H1 (cell line): ENCODE measurements around the gene PLXNA4. TPM values are rescaled to one million over a fixed set of nuclear protein-coding genes. Genes with fewer than 3 reads are reported as not detected.

Source experiments
- CTCF ChIA-PET: fragments of 300-600 bp; sonication (Branson Sonifier 250); formaldehyde crosslinking; loops from one replicate; lab custom pipeline; 2021; ENCODE audit not compliant: partially characterized antibody; lab: Charles Lee
- POLR2A ChIA-PET: fragments of 300-600 bp; sonication (Branson Sonifier 250); formaldehyde crosslinking; loops from one replicate; lab custom pipeline; 2021; ENCODE audit warnings: inconsistent platforms; ENCODE audit not compliant: partially characterized antibody; lab: Charles Lee
- DNase-seq, 2 experiments: peaks; one replicate each; pipeline versions ENCODE4 v3.0.0 to v3.0.0-alpha.2; 2010 to 2022; ENCODE audit warnings: low spot score in 2 of 2, low read depth in 1 of 2, mixed read lengths in 1 of 2
- FAIRE-seq: peaks from 2 replicates; lab custom pipeline; 2011; peaks lifted over from hg19 to GRCh38; lab: Jason Lieb, UNC
- H2AFZ ChIP-seq: 2 replicates; pipeline ENCODE4 v1.8.1; 2012; ENCODE audit warnings: low read length, inconsistent platforms
- H2AK5ac ChIP-seq: 2 replicates; pipeline ENCODE4 v1.6.1; 2013; ENCODE audit warnings: low read depth, low read length
- H2BK120ac ChIP-seq: replicated peaks from 2 replicates; pipeline ENCODE3; 2013; ENCODE audit warnings: low read depth, low read length, inconsistent platforms
- H2BK12ac ChIP-seq: 2 replicates; pipeline ENCODE4 v1.6.1; 2013; ENCODE audit warnings: low read depth, low read length
- H2BK15ac ChIP-seq: 2 replicates; pipeline ENCODE4 v1.6.1; 2013; ENCODE audit warnings: low read length
- H2BK20ac ChIP-seq: 2 replicates; pipeline ENCODE4 v1.6.1; 2013; ENCODE audit warnings: low read length
- H2BK5ac ChIP-seq: 2 replicates; pipeline ENCODE4 v1.6.1; 2013; ENCODE audit warnings: low read depth, low read length
- H3K14ac ChIP-seq: 2 replicates; pipeline ENCODE4 v1.6.1; 2013; ENCODE audit warnings: inconsistent platforms; ENCODE audit not compliant: insufficient read length
- H3K18ac ChIP-seq: 2 replicates; pipeline ENCODE4 v1.6.1; 2013; ENCODE audit warnings: low read length; ENCODE audit errors: extremely low read depth
- H3K23ac ChIP-seq: 2 replicates; pipeline ENCODE4 v1.6.1; 2013; ENCODE audit warnings: inconsistent platforms; ENCODE audit not compliant: insufficient read length
- H3K23me2 ChIP-seq: 2 replicates; pipeline ENCODE4 v1.6.1; 2013; ENCODE audit warnings: low read depth, low read length
- H3K27ac ChIP-seq: 2 replicates; pipeline ENCODE4 v1.6.1; 2011; ENCODE audit warnings: low read depth, low read length, inconsistent platforms
- H3K27me3 ChIP-seq, 4 experiments: replicated peaks in 1 of 4; 1 replicate in 1 of 4; 2 replicates in 3 of 4; pipeline versions ENCODE4 v1.6.1 to v1.8.1; 2011 to 2013; ENCODE audit warnings: low read length in 3 of 4, mild to moderate bottlenecking in 3 of 4, inconsistent platforms in 2 of 4, mixed read lengths in 2 of 4, moderate library complexity in 1 of 4; ENCODE audit not compliant: control insufficient read depth in 3 of 4, insufficient read depth in 3 of 4; ENCODE audit errors: extremely low read depth in 1 of 4
- H3K36me3 ChIP-seq, 4 experiments: 2 replicates each; pipeline versions ENCODE4 v1.6.1 to v1.8.1; 2011 to 2013; ENCODE audit warnings: mild to moderate bottlenecking in 4 of 4, low read length in 3 of 4, moderate library complexity in 2 of 4, control low read depth in 1 of 4, inconsistent platforms in 1 of 4; ENCODE audit not compliant: insufficient read depth in 4 of 4, control insufficient read depth in 2 of 4
- H3K4ac ChIP-seq: replicated peaks from 2 replicates; pipeline ENCODE3; 2013; ENCODE audit warnings: low read length, low read depth, mixed read lengths, inconsistent platforms; ENCODE audit not compliant: insufficient read length
- H3K4me1 ChIP-seq, 4 experiments: replicated peaks in 1 of 4; 1 replicate in 1 of 4; 2 replicates in 3 of 4; pipeline versions ENCODE4 v1.6.1 to v1.8.1; 2011 to 2013; ENCODE audit warnings: low read length in 3 of 4, inconsistent platforms in 2 of 4, mixed read lengths in 1 of 4; ENCODE audit not compliant: insufficient read depth in 4 of 4, control insufficient read depth in 3 of 4
- H3K4me2 ChIP-seq, 2 experiments: 2 replicates each; pipeline versions ENCODE4 v1.6.1 to v1.8.1; 2011 to 2013; ENCODE audit warnings: low read depth in 2 of 2, low read length in 2 of 2, control low read depth in 1 of 2, inconsistent platforms in 1 of 2, mild to moderate bottlenecking in 1 of 2; ENCODE audit not compliant: insufficient read depth in 1 of 2
- H3K4me3 ChIP-seq, 4 experiments: fragments of 200-600, 300-600 bp in 1 of 4; sonication (generic), shearing (Covaris generic), sonication (Bioruptor Twin) in 1 of 4; 2 replicates each; pipeline versions ENCODE4 v1.5.1 to v1.8.1; 2011 to 2016; ENCODE audit warnings: low read length in 4 of 4, low read depth in 3 of 4, control low read depth in 2 of 4, inconsistent platforms in 2 of 4, mild to moderate bottlenecking in 2 of 4, mixed read lengths in 1 of 4, moderate library complexity in 1 of 4; ENCODE audit not compliant: insufficient read depth in 2 of 4; ENCODE audit errors: extremely low read depth in 1 of 4
- H3K56ac ChIP-seq: replicated peaks from 2 replicates; pipeline ENCODE3; 2013; ENCODE audit warnings: low read depth, mild to moderate bottlenecking, mixed read lengths, low read length, inconsistent platforms; ENCODE audit not compliant: insufficient read length
- H3K79me1 ChIP-seq: 2 replicates; pipeline ENCODE4 v1.6.1; 2013; ENCODE audit warnings: low read depth, low read length, control low read depth
- H3K79me2 ChIP-seq, 2 experiments: 2 replicates each; pipeline versions ENCODE4 v1.6.1 to v1.8.1; 2012 to 2013; ENCODE audit warnings: low read length in 2 of 2, mild to moderate bottlenecking in 2 of 2, inconsistent platforms in 1 of 2; ENCODE audit not compliant: insufficient read depth in 2 of 2, control insufficient read depth in 1 of 2
- H3K9ac ChIP-seq, 4 experiments: replicated peaks in 1 of 4; 1 replicate in 1 of 4; 2 replicates in 3 of 4; pipeline versions ENCODE4 v1.6.1 to v1.8.1; 2011 to 2013; ENCODE audit warnings: low read depth in 3 of 4, low read length in 3 of 4, control low read depth in 2 of 4, mild to moderate bottlenecking in 2 of 4, moderate library complexity in 2 of 4, inconsistent platforms in 1 of 4; ENCODE audit errors: extremely low read depth in 1 of 4
- H3K9me3 ChIP-seq, 2 experiments: 2 replicates each; pipeline versions ENCODE4 v1.6.1 to v1.8.1; 2012 to 2013; ENCODE audit warnings: mild to moderate bottlenecking in 2 of 2, moderate library complexity in 2 of 2, control low read depth in 1 of 2, inconsistent platforms in 1 of 2, low read depth in 1 of 2, low read length in 1 of 2, mixed read lengths in 1 of 2; ENCODE audit not compliant: insufficient read depth in 2 of 2
- H4K20me1 ChIP-seq, 2 experiments: replicated peaks in 1 of 2; 2 replicates each; pipeline versions ENCODE3 to v1.8.1; 2011 to 2013; ENCODE audit warnings: inconsistent platforms in 2 of 2, low read length in 2 of 2, mild to moderate bottlenecking in 1 of 2; ENCODE audit not compliant: insufficient read depth in 2 of 2, control insufficient read depth in 1 of 2
- H4K5ac ChIP-seq: 2 replicates; pipeline ENCODE4 v1.6.1; 2013; ENCODE audit warnings: low read length, low read depth, mixed read lengths, inconsistent platforms; ENCODE audit not compliant: insufficient read length
- H4K8ac ChIP-seq: 2 replicates; pipeline ENCODE4 v1.8.0; 2013; ENCODE audit warnings: mild to moderate bottlenecking, moderate library complexity, low read length, inconsistent platforms; ENCODE audit not compliant: insufficient read depth; ENCODE audit errors: extremely low read depth
- H4K91ac ChIP-seq: replicated peaks from 2 replicates; pipeline ENCODE3; 2013; ENCODE audit warnings: low read length, mixed read lengths, inconsistent platforms; ENCODE audit not compliant: insufficient read length
- ASH2L ChIP-seq: fragments of 200-600, 300-600 bp; sonication (generic); IDR thresholded peaks from one replicate; pipeline ENCODE4 v1.7.1; 2017; ENCODE audit warnings: low read length
- WGBS, 2 experiments: shearing (Covaris generic) in 1 of 2; methylation state at CpG; one replicate each; pipeline versions ENCODE4 v1.1.6 to v1.1.7; 2013 to 2015; ENCODE audit warnings: low lambda C conversion rate in 2 of 2, mixed read lengths in 2 of 2, inconsistent platforms in 1 of 2, low coverage in 1 of 2, missing lambda C conversion rate in 1 of 2; ENCODE audit not compliant: insufficient replicate concordance in 2 of 2, insufficient coverage in 1 of 2, insufficient read length in 1 of 2; ENCODE audit errors: extremely low coverage in 1 of 2, missing lambda C conversion rate in 1 of 2; 5-methylcytosine and 5-hydroxymethylcytosine counted together
- polyA plus RNA-seq, 7 experiments: library from polyadenylated mRNA; depleted of rRNA in 3 of 7; stranded (reverse) in 5 of 7; unstranded in 2 of 7; fragments of >200 nt in 5 of 7; fragments of 200-250 nt in 2 of 7; gene quantifications; 1 replicate in 5 of 7; 2 replicates in 1 of 7; 4 replicates in 1 of 7; pipeline versions ENCODE4 v1.2.1 to v1.2.3, GENCODE V29; 2011 to 2013; ENCODE audit warnings: missing spikeins in 2 of 7, mixed read lengths in 2 of 7
- total RNA-seq: library from RNA; stranded (reverse); fragmentation: NEBNext Ultra II Directional; extraction: Animal tissue kit (Norgen Biotek cat#: 25700); gene quantifications from 2 replicates; pipeline ENCODE4 v1.2.1, GENCODE V29; 2021
- TF ChIP-seq, protein P1 (sequence below), 3 experiments: IDR thresholded peaks; 1 replicate in 2 of 3; 2 replicates in 1 of 3; pipeline versions ENCODE4 v1.5.1 to v1.6.1; 2011; ENCODE audit warnings: low read length in 3 of 3, mild to moderate bottlenecking in 3 of 3, inconsistent platforms in 2 of 3, low read depth in 1 of 3, moderate library complexity in 1 of 3; ENCODE audit not compliant: insufficient read depth in 1 of 3; ENCODE audit errors: control extremely low read depth in 1 of 3

The PLXNA4 gene
- total and polyA plus RNA-seq, 2 of the 8 experiments (the other 6 are each of a cell fraction or from before 2014, with no cell fraction given), result 0.76 to 0.79 TPM

DNA sequence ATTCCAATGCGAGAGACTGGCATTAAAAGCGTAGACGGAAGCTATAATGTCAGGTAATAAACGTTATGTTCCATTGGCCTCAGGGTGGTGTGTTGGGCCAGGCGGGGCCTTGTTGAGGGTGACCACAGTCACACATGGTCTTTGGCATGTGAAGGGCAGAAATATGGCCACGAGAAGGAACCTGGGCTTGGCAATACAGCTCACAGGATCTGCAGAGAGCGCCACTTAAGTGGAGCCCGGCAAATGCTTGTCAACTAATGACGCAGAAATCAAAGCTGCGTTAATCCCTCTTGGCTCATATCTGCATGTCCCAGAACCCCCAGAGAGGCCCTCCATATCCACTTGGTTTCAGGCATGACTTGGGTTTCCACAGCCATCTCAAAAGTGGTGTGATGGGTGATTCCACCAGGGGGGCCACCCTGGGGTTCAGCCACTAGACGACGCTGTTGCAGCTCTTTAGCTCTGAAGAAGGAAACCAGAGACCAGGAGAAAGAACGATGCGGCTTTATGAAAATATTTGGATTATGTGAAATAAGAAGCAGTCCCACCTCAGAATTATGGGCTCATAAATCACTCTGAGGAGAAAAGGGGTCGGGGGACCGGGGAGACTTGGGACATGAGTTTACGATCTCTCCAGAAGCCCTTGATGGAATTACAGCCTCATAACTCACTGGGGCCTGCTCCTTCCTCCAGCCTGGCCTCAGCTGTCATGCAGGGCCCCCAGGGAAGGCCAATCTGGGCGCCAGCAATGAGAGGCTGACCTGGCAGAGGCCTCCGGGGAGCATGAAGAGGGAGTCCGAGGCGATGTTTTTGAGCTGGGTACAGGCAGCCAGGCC, 462.5 kb downstream of the PLXNA4 start:
- no peak overlapping the region for H3K4me2 ChIP-seq
- CTCF ChIA-PET, result interaction anchor here (0.8 to 1.8 kb wide), 10 partner anchors 10 to 425 kb away, joined by 3 to 5 read pairs (median 3); no protein-coding TSS in a partner anchor
- POLR2A ChIA-PET, result no interaction called here
- no peak overlapping the region for H2BK20ac ChIP-seq
- H3K14ac ChIP-seq, result no peak overlapping the region
- no peaks in the 10 kb centered on the region for H4K20me1 ChIP-seq
- no peak overlapping the region for H2BK5ac ChIP-seq
- DNase-seq (no peak), FAIRE-seq (no peak)
- H2AK5ac ChIP-seq, result no peak overlapping the region
- H2BK12ac ChIP-seq, result no peak overlapping the region
- no peak overlapping the region for H3K27ac ChIP-seq
- peaks cover 0 to 5% (median under 1%) of the 10 kb centered on the region in 4 experiments; a peak in 4 of 7 replicates for H3K4me1 ChIP-seq
- H2AFZ ChIP-seq, result no peak overlapping the region
- H3K79me1 ChIP-seq, result no peaks in the 10 kb centered on the region
- WGBS, 2 experiments, result 90% methylated on average over 19 of the region's 21 CpGs; no CpG with 5 or more reads in 1 of the 2 experiments
- H3K36me3 ChIP-seq, result no peaks in the 10 kb centered on the region
- no peaks in the 10 kb centered on the region for H3K9me3 ChIP-seq
- no peak overlapping the region for H3K23ac ChIP-seq
- H3K4me3 ChIP-seq, result no peak overlapping the region
- H3K27me3 ChIP-seq, result no peaks in the 10 kb centered on the region
- H4K5ac ChIP-seq, result no peak overlapping the region
- TF ChIP-seq ASH2L, result no peak
- TF ChIP-seq, protein P1, sequence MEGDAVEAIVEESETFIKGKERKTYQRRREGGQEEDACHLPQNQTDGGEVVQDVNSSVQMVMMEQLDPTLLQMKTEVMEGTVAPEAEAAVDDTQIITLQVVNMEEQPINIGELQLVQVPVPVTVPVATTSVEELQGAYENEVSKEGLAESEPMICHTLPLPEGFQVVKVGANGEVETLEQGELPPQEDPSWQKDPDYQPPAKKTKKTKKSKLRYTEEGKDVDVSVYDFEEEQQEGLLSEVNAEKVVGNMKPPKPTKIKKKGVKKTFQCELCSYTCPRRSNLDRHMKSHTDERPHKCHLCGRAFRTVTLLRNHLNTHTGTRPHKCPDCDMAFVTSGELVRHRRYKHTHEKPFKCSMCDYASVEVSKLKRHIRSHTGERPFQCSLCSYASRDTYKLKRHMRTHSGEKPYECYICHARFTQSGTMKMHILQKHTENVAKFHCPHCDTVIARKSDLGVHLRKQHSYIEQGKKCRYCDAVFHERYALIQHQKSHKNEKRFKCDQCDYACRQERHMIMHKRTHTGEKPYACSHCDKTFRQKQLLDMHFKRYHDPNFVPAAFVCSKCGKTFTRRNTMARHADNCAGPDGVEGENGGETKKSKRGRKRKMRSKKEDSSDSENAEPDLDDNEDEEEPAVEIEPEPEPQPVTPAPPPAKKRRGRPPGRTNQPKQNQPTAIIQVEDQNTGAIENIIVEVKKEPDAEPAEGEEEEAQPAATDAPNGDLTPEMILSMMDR (IDR thresholded peaks at IDR 0.05; ENCODE audit: control extremely low read depth in 1 of 3, insufficient read depth in 1 of 3, low read depth in 1 of 3, low read length in 3 of 3), result peak in 1 of 3 experiments; percentile 5; a peak in 1 of 4 replicates
- H4K8ac ChIP-seq, result no peak overlapping the region
- no peak overlapping the region for H3K56ac ChIP-seq
- no peak overlapping the region for H3K18ac ChIP-seq
- H3K23me2 ChIP-seq, result no peaks in the 10 kb centered on the region
- H2BK15ac ChIP-seq, result no peak overlapping the region
- no peaks in the 10 kb centered on the region for H3K79me2 ChIP-seq
- no peak overlapping the region for H3K4ac ChIP-seq
- no peak overlapping the region for H2BK120ac ChIP-seq
- peak overlapping the region; percentile 84 for H4K91ac ChIP-seq
- no peak overlapping the region for H3K9ac ChIP-seq
